ENCODE data around the gene TRAF3IP3. TPM values are rescaled to one million over a fixed set of nuclear protein-coding genes. Genes with fewer than 3 reads are reported as not detected.

TRAF3IP3 gene
- total and polyA plus RNA-seq, 2 of the 13 experiments (the other 11 are each of a cell fraction or from before 2014, with no cell fraction given): not detected

- TF ChIP-seq KIAA2018 (CRISPR knock-in tag; IDR thresholded peaks at IDR 0.05; ENCODE audit: borderline replicate concordance) (no peak), ZKSCAN5 (CRISPR knock-in tag; IDR thresholded peaks at IDR 0.05) (no peak), SRSF4 (IDR thresholded peaks at IDR 0.05; ENCODE audit: low read depth, low read length, poor library complexity, severe bottlenecking) (no peak), ZNF543 (CRISPR knock-in tag; IDR thresholded peaks at IDR 0.05) (0 out of 2 replicates have a peak, but pooled peaks have one; percentile 36), CTCF (CRISPR knock-in tag; IDR thresholded peaks at IDR 0.05) (no peak), NFYC (CRISPR knock-in tag; IDR thresholded peaks at IDR 0.05) (no peak), CREB1 (IDR thresholded peaks at IDR 0.05) (peak; percentile 99), CREB1 (CRISPR knock-in tag; IDR thresholded peaks at IDR 0.05) (peak; percentile 96), STAG1 (CRISPR knock-in tag; IDR thresholded peaks at IDR 0.05) (no peak), SYNCRIP (IDR thresholded peaks at IDR 0.05; ENCODE audit: insufficient read depth, low read depth, low read length) (no peak), RERE (CRISPR knock-in tag; IDR thresholded peaks at IDR 0.05; ENCODE audit: low read depth) (no peak), MED1 (CRISPR knock-in tag; IDR thresholded peaks at IDR 0.05) (0 out of 2 replicates have a peak, but pooled peaks have one; percentile 15), SALL2 (CRISPR knock-in tag; IDR thresholded peaks at IDR 0.05) (no peak)
These were observed 28.7 kb downstream of the TRAF3IP3 start, which contains the start of gene C1orf74 (continued) for GRCh38 chr1:209784265-209785169.

All from HepG2 (cell line).